ENCODE data around the gene ARL8A.

- TF ChIP-seq CTCF (IDR thresholded peaks at IDR 0.05) (no peak), POLR2A (IDR thresholded peaks at IDR 0.05) (no peak)
Observed at GRCh38 chr1:202153284-202153683, 8.7 kb upstream of the ARL8A start.

Measured in right lobe of liver (tissue), 4 donors.